OCI-LY7 (cell line): ENCODE data around the gene CUX1. TPM values are rescaled to one million over a fixed set of nuclear protein-coding genes. Genes with fewer than 3 reads are reported as not detected.

ENCODE experiments used
- BruUV-seq: library from RNA; stranded (reverse); fragments of 400-500 nt; replicated peaks from 2 replicates; lab custom pipeline; 2021; lab: Mats Ljungman, UMichigan
- CTCF ChIA-PET: fragments of 300-600 bp; sonication (Branson Sonifier 250); formaldehyde crosslinking; loops from one replicate; lab custom pipeline; 2022; ENCODE audit warnings: antibody characterized with exemption; ENCODE audit not compliant: unreplicated experiment; lab: Charles Lee
- POLR2A ChIA-PET: fragments of 300-600 bp; sonication (Branson Sonifier 250); formaldehyde crosslinking; loops from one replicate; lab custom pipeline; 2022; ENCODE audit warnings: antibody characterized with exemption; lab: Charles Lee
- DNase-seq: peaks from one replicate; pipeline ENCODE4 v3.0.0-alpha.2; 2015; ENCODE audit warnings: low spot score
- H2AFZ ChIP-seq: fragments of 200-600 bp; sonication (generic), shearing (Covaris generic); 2 replicates; pipeline ENCODE4 v1.6.1; 2014; ENCODE audit warnings: mild to moderate bottlenecking, antibody characterized with exemption, low read length, moderate library complexity
- H3K27ac ChIP-seq: fragments of 200-600 bp; sonication (generic); 2 replicates; pipeline ENCODE4 v1.5.1; 2014; ENCODE audit warnings: mixed run types, low read depth, mild to moderate bottlenecking, moderate library complexity, low read length, inconsistent platforms; ENCODE audit not compliant: poor library complexity, severe bottlenecking
- H3K36me3 ChIP-seq: fragments of 200-600 bp; sonication (generic); 2 replicates; pipeline ENCODE4 v1.6.1; 2014; ENCODE audit warnings: mild to moderate bottlenecking, antibody characterized with exemption, low read length, moderate library complexity, mixed read lengths; ENCODE audit not compliant: insufficient read depth
- H3K4me1 ChIP-seq: fragments of 200-600 bp; sonication (generic); 2 replicates; pipeline ENCODE4 v1.5.1; 2014; ENCODE audit warnings: mild to moderate bottlenecking, low read length; ENCODE audit not compliant: insufficient read depth, poor library complexity, severe bottlenecking
- H3K4me2 ChIP-seq: fragments of 200-600 bp; sonication (generic); 2 replicates; pipeline ENCODE4 v1.6.1; 2014; ENCODE audit warnings: mild to moderate bottlenecking, low read length
- H3K4me3 ChIP-seq: fragments of 200-600 bp; sonication (generic); 2 replicates; pipeline ENCODE4 v1.5.1; 2014; ENCODE audit warnings: mild to moderate bottlenecking, low read depth, low read length; ENCODE audit not compliant: poor library complexity, severe bottlenecking
- H3K79me2 ChIP-seq: fragments of 200-600 bp; sonication (generic); 2 replicates; pipeline ENCODE4 v1.6.1; 2016; ENCODE audit warnings: low read depth, mild to moderate bottlenecking, low read length, moderate library complexity, mixed read lengths; ENCODE audit not compliant: insufficient read depth
- H3K9me2 ChIP-seq: fragments of 200-600 bp; sonication (generic); 2 replicates; pipeline ENCODE4 v1.6.1; 2016; ENCODE audit warnings: mild to moderate bottlenecking, low read length, mixed read lengths; ENCODE audit not compliant: insufficient read depth
- H3K9me3 ChIP-seq: fragments of 200-600 bp; sonication (generic); 2 replicates; pipeline ENCODE4 v1.6.1; 2014; ENCODE audit warnings: mild to moderate bottlenecking, mixed run types, low read length, mixed read lengths
- H4K20me1 ChIP-seq: fragments of 200-600 bp; sonication (generic); 2 replicates; pipeline ENCODE4 v1.6.1; 2014; ENCODE audit warnings: mild to moderate bottlenecking, antibody characterized with exemption, low read length, moderate library complexity, mixed read lengths; ENCODE audit not compliant: insufficient read depth
- CTCF ChIP-seq: fragments of 200-600 bp; sonication (generic); conservative IDR thresholded peaks from 2 replicates; pipeline ENCODE4 v1.5.1; 2014; ENCODE audit warnings: mild to moderate bottlenecking, antibody characterized with exemption, low read length, moderate library complexity, mixed read lengths
- EZH2phosphoT487 ChIP-seq: fragments of 200-600 bp; sonication (generic); IDR thresholded peaks from 2 replicates; pipeline ENCODE4 v1.6.1; 2018; ENCODE audit warnings: low read depth, borderline replicate concordance, mild to moderate bottlenecking, mixed run types, antibody characterized with exemption, low read length, moderate library complexity, mixed read lengths
- intact Hi-C: fragments of 100-400 bp; cut with micrococcal nuclease; formaldehyde crosslinking; loops from one replicate; pipeline ENCODE4 v1.10.0; 2022; ENCODE audit not compliant: unreplicated experiment
- total RNA-seq, 2 experiments: library from RNA; depleted of rRNA in 1 of 2; stranded (reverse); fragments of >200 nt in 1 of 2; shearing (Covaris generic) in 1 of 2; gene quantifications; 2 replicates each; pipeline ENCODE4 v1.2.3, GENCODE V29; 2014 to 2022

CUX1 gene
- total RNA-seq, 2 experiments from 2014 or later = 143 to 199 TPM

- Histone ChIP-seq H3K79me2 (no peaks in the 10 kb centered on the region), H2AFZ (no peak overlapping the region), H3K27ac (no peak overlapping the region), H3K4me2 (no peak overlapping the region), H3K36me3 (peaks cover 90% of the 10 kb centered on the region), H3K4me1 (no peaks in the 10 kb centered on the region), H3K9me2 (no peaks in the 10 kb centered on the region), H4K20me1 (no peaks in the 10 kb centered on the region), H3K4me3 (no peak overlapping the region), H3K9me3 (no peaks in the 10 kb centered on the region)
- no peak for DNase-seq
- BruUV-seq = no TSS peak
- no peak for TF ChIP-seq EZH2phosphoT487
- TF ChIP-seq CTCF = no peak
- POLR2A ChIA-PET = no interaction called here
- CTCF ChIA-PET = no interaction called here
- intact Hi-C loops = no loop called here
Observed at GRCh38 chr7:102223184-102223583, 405.8 kb downstream of the CUX1 start.

DNA sequence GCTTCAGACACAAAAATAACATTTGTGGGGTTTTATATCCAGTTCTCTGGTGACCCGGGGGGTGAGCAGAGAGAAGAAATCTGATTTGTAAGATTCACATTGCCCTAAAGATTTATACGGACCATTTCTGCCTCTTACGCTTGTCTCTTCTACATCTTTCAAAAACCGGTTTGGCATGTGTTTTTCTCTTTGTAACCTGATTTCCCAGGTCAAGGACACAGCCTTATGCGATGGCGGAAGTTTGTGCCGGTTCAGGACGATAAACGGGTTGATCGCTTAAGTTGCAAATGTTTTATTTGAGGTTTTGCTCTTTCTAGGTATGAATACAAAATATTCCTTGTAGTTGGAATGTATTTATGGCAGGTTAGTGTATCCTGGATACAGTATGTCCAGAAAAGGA, 407.6 kb downstream of the CUX1 start:
- no peak overlapping the region for H3K27ac ChIP-seq
- no peak overlapping the region for H3K4me3 ChIP-seq
- DNase-seq = no peak
- no peaks in the 10 kb centered on the region for H3K79me2 ChIP-seq
- no peak for TF ChIP-seq CTCF
- no peak for TF ChIP-seq EZH2phosphoT487
- no peaks in the 10 kb centered on the region for H4K20me1 ChIP-seq
- no peaks in the 10 kb centered on the region for H3K9me2 ChIP-seq
- no TSS peak for BruUV-seq
- intact Hi-C loops = no loop called here
- ChIA-PET POLR2A (no interaction called here), CTCF (no interaction called here)
- H3K4me1 ChIP-seq = no peaks in the 10 kb centered on the region
- H3K4me2 ChIP-seq = no peak overlapping the region
- H2AFZ ChIP-seq = no peak overlapping the region
- H3K36me3 ChIP-seq = peaks cover 91% of the 10 kb centered on the region
- no peaks in the 10 kb centered on the region for H3K9me3 ChIP-seq

GRCh38 chr7:102227371-102227770, 409.9 kb downstream of the CUX1 start:
- Histone ChIP-seq H3K4me1 (no peaks in the 10 kb centered on the region), H3K27ac (no peak overlapping the region), H2AFZ (no peak overlapping the region), H3K9me2 (no peaks in the 10 kb centered on the region), H3K36me3 (peaks cover 89% of the 10 kb centered on the region), H3K9me3 (no peaks in the 10 kb centered on the region), H3K4me2 (no peak overlapping the region), H4K20me1 (no peaks in the 10 kb centered on the region), H3K79me2 (no peaks in the 10 kb centered on the region), H3K4me3 (no peak overlapping the region)
- no peak for TF ChIP-seq CTCF
- no peak for TF ChIP-seq EZH2phosphoT487
- POLR2A ChIA-PET = no interaction called here
- CTCF ChIA-PET = no interaction called here
- intact Hi-C loops = no loop called here
- no TSS peak for BruUV-seq
- DNase-seq = no peak
